ENCODE measurements around the gene DUOX1.

The DUOX1 gene

GRCh38 chr15:45121706-45122417 is 7.9 kb upstream of the DUOX1 start:
- no peak overlapping the region for H3K9ac ChIP-seq (ENCODE audit: insufficient read length)
- no peak overlapping the region for H3K4me3 ChIP-seq
- no peak for TF ChIP-seq EZH2 (IDR thresholded peaks at IDR 0.05)
- TF ChIP-seq POLR2AphosphoS5 (IDR thresholded peaks at IDR 0.05; ENCODE audit: borderline replicate concordance, low read depth, low read length): no peak
- no peak for TF ChIP-seq FOXP2 (optimal IDR thresholded peaks at IDR 0.05; ENCODE audit: control extremely low read depth, extremely low read length, insufficient read depth)
- no peak for DNase-seq (ENCODE audit: low read depth, low spot score)
- H3K27ac ChIP-seq: no peak overlapping the region
- H3K36me3 ChIP-seq (ENCODE audit: insufficient read depth, low read length): no peaks in the 10 kb centered on the region
- no peaks in the 10 kb centered on the region for H3K9me3 ChIP-seq (ENCODE audit: low read depth, low read length)

GRCh38 chr15:45122719-45123118 is 7.1 kb upstream of the DUOX1 start:
- Histone ChIP-seq H3K36me3 (ENCODE audit: insufficient read depth, low read length) (no peaks in the 10 kb centered on the region), H3K4me3 (no peak overlapping the region), H3K9me3 (ENCODE audit: low read depth, low read length) (no peaks in the 10 kb centered on the region), H3K27ac (no peak overlapping the region), H3K9ac (ENCODE audit: insufficient read length) (no peak overlapping the region)
- no peak for DNase-seq (ENCODE audit: low read depth, low spot score)
- no peak for TF ChIP-seq FOXP2 (optimal IDR thresholded peaks at IDR 0.05; ENCODE audit: control extremely low read depth, extremely low read length, insufficient read depth)

DNA sequence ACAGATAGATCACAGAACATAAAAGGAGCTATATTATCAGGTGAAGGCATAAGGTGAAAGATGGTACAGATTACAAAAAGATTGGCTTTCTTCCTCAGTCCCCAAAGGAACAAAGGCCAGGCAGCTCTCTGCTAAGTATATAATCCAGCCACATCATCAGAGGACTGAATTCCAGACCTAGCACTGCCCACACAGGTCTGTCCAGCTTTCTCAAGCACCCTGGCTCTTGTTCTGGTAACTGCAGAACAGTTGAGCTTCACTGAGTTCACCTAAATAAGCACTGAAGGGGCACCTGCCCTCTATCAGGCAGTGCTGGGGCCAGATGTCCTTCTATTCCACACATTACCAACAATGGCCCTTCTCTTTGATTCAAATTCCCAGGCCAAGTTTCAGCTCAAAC is 6.4 kb upstream of the DUOX1 start:
- Histone ChIP-seq H3K9me3 (ENCODE audit: low read depth, low read length) (no peaks in the 10 kb centered on the region), H3K4me3 (no peak overlapping the region), H3K9ac (ENCODE audit: insufficient read length) (no peak overlapping the region), H3K36me3 (ENCODE audit: insufficient read depth, low read length) (no peaks in the 10 kb centered on the region), H3K27ac (no peak overlapping the region)
- no peak for DNase-seq (ENCODE audit: low read depth, low spot score)
- TF ChIP-seq FOXP2 (optimal IDR thresholded peaks at IDR 0.05; ENCODE audit: control extremely low read depth, extremely low read length, insufficient read depth): no peak

DNA sequence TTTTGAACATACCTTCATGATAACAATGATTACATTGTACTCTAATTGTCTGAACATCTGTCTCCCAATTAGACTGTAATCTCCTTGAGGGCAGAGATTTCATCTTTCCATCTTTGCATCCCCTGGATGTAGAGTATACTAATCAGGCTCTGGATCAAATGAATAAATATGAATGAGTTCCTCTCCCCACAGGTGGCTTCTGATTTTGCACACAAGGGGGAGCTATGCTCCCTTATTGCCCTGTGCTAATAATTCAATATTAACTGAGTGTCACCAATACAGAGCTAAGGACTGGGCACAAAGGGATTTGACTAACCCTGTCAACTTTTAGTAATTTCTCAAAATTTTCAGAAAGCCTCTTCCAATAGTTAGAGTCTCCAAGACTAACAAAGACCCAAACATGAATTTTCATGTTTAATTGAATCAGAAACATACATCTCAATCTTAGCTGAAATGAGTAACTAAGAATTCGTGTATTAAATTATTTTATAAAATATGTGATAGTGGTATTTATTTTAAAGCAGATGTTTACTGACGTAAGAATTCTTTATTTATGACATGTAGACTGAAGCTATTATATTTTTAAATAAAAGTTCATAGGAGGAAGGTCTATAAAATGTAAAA is 3.1 kb upstream of the DUOX1 start:
- no peaks in the 10 kb centered on the region for H3K36me3 ChIP-seq (ENCODE audit: insufficient read depth, low read length)
- H3K9me3 ChIP-seq (ENCODE audit: low read depth, low read length): no peaks in the 10 kb centered on the region
- peak; percentile 18 for DNase-seq (ENCODE audit: low read depth, low spot score)
- no peak overlapping the region for H3K27ac ChIP-seq
- TF ChIP-seq FOXP2 (optimal IDR thresholded peaks at IDR 0.05; ENCODE audit: control extremely low read depth, extremely low read length, insufficient read depth) (no peak), POLR2AphosphoS5 (IDR thresholded peaks at IDR 0.05; ENCODE audit: borderline replicate concordance, low read depth, low read length) (no peak), EZH2 (IDR thresholded peaks at IDR 0.05) (no peak)
- no peak overlapping the region for H3K9ac ChIP-seq (ENCODE audit: insufficient read length)
- H3K4me3 ChIP-seq: no peak overlapping the region

GRCh38 chr15:45128971-45129639 is 689 bp upstream of the DUOX1 start:
- Histone ChIP-seq H3K4me3 (no peak overlapping the region), H3K27ac (no peak overlapping the region), H3K36me3 (ENCODE audit: insufficient read depth, low read length) (no peaks in the 10 kb centered on the region), H3K9me3 (ENCODE audit: low read depth, low read length) (no peaks in the 10 kb centered on the region), H3K9ac (ENCODE audit: insufficient read length) (no peak overlapping the region)
- DNase-seq (ENCODE audit: low read depth, low spot score): no peak
- TF ChIP-seq FOXP2 (optimal IDR thresholded peaks at IDR 0.05; ENCODE audit: control extremely low read depth, extremely low read length, insufficient read depth) (no peak), EZH2 (IDR thresholded peaks at IDR 0.05) (no peak), POLR2AphosphoS5 (IDR thresholded peaks at IDR 0.05; ENCODE audit: borderline replicate concordance, low read depth, low read length) (no peak)

DNA sequence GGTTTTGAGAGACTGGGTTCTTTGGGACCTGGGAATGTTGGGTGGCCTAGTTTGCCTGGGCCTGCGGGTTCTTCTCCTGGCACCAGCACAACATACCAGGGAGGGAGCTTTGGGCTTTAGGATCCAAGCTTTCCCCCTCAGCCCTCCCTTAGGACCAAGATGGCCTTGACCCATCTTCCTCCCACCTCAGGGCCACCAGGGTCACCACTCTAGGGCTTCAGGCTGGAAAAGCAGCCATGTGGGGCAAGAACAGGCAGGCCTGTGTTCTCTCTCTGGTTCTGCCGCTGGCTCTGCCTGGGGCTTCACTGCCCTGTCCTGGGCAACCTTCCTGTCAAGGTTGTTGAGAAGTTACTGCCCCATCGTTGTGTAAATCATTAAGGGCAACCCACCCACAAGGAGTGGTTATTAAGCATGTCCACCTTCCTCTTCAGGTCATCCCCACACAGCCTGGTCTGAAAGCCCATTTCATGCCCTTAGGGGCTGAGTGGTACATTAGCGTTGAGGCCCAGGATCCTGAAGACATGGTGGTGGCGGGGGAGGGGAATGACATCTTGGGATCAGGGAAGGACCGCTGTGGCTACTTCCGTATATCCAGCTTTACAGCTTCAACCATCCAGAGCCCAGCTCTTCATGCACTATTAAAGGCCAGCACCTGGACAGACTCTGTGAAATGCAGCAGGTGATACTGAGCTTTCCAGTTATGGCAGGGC is 652 bp downstream of the DUOX1 start:
- TF ChIP-seq EZH2 (IDR thresholded peaks at IDR 0.05) (no peak), POLR2AphosphoS5 (IDR thresholded peaks at IDR 0.05; ENCODE audit: borderline replicate concordance, low read depth, low read length) (no peak), FOXP2 (optimal IDR thresholded peaks at IDR 0.05; ENCODE audit: control extremely low read depth, extremely low read length, insufficient read depth) (no peak)
- Histone ChIP-seq H3K9ac (ENCODE audit: insufficient read length) (no peak overlapping the region), H3K27ac (no peak overlapping the region), H3K4me3 (no peak overlapping the region), H3K9me3 (ENCODE audit: low read depth, low read length) (no peaks in the 10 kb centered on the region), H3K36me3 (ENCODE audit: insufficient read depth, low read length) (no peaks in the 10 kb centered on the region)
- DNase-seq (ENCODE audit: low read depth, low spot score): no peak

DNA sequence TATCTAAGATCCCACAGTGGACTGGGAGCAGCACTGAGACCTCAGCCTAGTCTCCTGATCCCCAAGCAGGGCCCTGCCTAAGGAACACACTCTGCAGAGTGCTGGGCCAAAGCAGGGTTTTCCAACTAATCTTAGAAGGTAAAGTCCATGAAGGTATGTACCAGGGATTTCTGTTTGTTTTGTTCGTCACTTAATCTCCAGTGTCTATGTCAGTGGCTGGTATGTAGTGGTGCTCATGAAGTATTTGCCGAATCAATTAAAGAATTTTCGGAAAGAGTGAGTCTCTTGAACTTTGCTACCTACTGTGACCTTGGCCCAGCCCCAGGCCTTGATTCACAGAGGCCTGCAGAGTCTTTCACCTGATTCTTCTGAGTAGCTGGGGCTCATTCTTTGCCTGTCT is 1.7 kb downstream of the DUOX1 start:
- DNase-seq (ENCODE audit: low read depth, low spot score): no peak
- Histone ChIP-seq H3K36me3 (ENCODE audit: insufficient read depth, low read length) (no peaks in the 10 kb centered on the region), H3K4me3 (no peak overlapping the region), H3K9me3 (ENCODE audit: low read depth, low read length) (no peaks in the 10 kb centered on the region), H3K27ac (no peak overlapping the region), H3K9ac (ENCODE audit: insufficient read length) (no peak overlapping the region)
- TF ChIP-seq EZH2 (IDR thresholded peaks at IDR 0.05) (no peak), POLR2AphosphoS5 (IDR thresholded peaks at IDR 0.05; ENCODE audit: borderline replicate concordance, low read depth, low read length) (no peak), FOXP2 (optimal IDR thresholded peaks at IDR 0.05; ENCODE audit: control extremely low read depth, extremely low read length, insufficient read depth) (no peak)

DNA sequence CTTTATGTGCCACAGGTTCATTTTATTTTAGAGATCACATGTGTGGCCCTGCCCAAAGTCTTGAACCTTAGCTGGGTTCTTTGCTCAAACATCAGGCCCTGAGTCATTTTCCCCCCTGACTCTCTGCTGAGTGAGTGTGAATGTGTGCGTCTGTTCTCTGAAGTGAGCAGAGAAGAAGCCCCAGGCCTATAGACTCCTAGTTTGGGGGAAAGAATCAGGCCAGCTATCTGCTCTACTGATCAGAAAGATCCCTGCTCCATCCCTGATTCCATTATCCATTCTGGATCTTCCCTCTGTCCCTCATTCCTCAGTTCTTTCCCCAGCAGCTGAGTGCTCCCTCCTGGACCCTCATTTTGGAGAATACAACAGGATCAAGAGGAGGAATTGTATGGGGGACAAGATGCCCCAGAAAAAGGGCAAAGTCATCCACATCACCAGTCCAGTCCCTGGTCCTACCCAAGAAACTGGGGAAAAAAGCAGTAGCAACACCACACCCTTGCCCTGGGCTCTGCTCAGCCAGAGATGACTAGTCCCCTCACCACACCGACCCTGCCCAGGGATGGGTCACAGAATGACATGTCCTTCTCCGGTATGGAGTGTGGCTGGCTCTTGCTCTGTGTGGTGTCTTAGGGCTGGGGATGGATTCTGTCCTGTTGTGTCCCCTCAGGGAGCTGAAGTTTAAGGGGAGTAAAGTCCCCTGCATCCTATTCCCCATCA is 3.2 kb downstream of the DUOX1 start:
- Histone ChIP-seq H3K9me3 (ENCODE audit: low read depth, low read length) (no peaks in the 10 kb centered on the region), H3K4me3 (no peak overlapping the region), H3K9ac (ENCODE audit: insufficient read length) (no peak overlapping the region), H3K27ac (no peak overlapping the region), H3K36me3 (ENCODE audit: insufficient read depth, low read length) (no peaks in the 10 kb centered on the region)
- TF ChIP-seq EZH2 (IDR thresholded peaks at IDR 0.05): no peak
- DNase-seq (ENCODE audit: low read depth, low spot score): no peak
